C1 segment of cervical spinal cord (tissue), 14 donors: ENCODE results near the gene PCDH9.

Experiments used
- DNase-seq, 14 donors: peaks; one replicate each; lab custom pipeline; 2025; lab: John Stamatoyannopoulos, UW

PCDH9 gene, protein sequence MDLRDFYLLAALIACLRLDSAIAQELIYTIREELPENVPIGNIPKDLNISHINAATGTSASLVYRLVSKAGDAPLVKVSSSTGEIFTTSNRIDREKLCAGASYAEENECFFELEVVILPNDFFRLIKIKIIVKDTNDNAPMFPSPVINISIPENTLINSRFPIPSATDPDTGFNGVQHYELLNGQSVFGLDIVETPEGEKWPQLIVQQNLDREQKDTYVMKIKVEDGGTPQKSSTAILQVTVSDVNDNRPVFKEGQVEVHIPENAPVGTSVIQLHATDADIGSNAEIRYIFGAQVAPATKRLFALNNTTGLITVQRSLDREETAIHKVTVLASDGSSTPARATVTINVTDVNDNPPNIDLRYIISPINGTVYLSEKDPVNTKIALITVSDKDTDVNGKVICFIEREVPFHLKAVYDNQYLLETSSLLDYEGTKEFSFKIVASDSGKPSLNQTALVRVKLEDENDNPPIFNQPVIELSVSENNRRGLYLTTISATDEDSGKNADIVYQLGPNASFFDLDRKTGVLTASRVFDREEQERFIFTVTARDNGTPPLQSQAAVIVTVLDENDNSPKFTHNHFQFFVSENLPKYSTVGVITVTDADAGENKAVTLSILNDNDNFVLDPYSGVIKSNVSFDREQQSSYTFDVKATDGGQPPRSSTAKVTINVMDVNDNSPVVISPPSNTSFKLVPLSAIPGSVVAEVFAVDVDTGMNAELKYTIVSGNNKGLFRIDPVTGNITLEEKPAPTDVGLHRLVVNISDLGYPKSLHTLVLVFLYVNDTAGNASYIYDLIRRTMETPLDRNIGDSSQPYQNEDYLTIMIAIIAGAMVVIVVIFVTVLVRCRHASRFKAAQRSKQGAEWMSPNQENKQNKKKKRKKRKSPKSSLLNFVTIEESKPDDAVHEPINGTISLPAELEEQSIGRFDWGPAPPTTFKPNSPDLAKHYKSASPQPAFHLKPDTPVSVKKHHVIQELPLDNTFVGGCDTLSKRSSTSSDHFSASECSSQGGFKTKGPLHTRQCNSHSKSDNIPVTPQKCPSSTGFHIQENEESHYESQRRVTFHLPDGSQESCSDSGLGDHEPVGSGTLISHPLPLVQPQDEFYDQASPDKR (N-terminal part only)

DNA sequence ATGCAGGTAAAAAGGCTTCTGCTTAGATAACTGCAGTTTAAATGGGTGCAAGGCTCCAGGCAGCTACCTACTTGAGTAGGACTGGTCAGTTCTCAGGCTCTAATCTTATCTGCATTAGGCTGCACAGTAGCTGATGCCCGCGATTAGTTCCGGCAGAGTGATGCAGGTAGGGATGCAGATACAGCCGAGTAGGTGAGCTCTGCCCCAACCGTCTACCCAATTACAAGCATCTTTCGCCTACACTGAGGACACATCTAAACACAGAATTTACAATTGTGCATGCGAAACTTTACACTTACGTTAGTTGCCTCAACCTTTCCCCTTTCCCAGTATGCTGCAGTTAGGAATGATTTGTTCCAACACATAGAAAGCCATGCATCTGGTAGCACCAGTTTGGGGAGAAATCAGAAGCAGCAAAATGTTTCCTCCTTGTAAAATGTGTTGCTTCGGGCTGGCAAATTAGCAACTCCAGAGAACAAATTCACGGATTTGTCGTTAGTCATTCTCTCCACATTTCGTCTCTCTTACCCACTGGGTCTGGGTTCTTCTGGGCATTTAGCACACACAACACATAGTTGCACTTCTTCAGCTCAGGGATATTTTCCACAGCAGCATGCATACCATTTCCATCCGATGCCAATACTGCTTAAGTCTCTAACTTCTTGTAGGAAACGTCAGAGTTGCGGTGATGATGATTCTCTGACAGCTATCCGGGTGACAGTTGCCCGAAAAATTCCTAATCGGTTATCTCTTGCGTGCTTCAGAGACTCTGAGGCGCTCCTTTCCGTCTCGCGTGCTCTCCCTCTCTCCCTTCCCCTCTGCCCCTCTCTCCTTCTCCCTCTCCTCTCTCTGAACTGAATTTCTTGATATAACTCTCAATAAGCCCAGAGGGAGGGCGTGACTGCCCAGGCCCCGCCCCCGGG lies at the start of gene PCDH9:
TSS of gene PCDH9 (minus strand) at position 856 of the 923 bp plus-strand sequence. CDS start 1,896 bp downstream, outside the sequence.
- DNase-seq = peak in 3 of 14 donors; percentile 37 to 71 (median 64)

DNA sequence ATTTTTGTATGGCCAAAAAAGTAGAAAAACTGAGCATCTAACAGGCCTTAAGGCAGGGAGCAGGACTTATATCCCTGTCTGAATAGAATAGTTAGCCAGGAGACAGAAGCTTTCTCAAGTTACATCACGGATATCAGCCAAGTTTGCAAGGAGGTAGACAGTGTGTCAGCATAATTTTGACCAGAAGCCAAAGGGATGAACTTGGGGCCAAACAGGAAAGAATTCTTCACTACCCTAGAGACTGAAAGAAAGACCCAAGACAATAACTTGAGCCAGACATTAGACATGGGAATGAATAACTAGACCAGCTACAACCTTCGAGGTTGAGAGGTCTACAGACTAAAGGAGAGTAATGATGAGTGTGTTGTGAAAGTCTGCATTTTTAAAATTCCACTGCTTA lies 48.1 kb upstream of the PCDH9 start:
- no peak for DNase-seq

DNA sequence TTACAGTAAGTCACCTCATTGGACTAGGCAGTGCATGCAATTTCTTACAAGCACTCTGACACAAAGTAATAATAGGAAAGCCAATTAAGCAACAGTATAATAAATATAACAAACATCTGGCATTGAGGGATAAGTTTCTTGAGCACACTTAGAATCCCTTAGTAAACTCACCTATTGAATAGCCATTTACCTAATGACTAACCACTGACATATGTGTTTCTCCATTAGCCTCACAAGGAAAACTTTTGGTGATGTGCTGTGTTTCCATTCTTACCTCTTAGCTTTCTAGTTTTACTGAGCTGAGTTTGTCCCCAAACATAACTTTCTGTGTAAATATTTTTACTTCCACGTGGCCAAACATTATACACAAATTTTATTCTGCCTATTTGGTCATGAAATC lies 47.4 kb upstream of the PCDH9 start:
- no peak for DNase-seq

DNA sequence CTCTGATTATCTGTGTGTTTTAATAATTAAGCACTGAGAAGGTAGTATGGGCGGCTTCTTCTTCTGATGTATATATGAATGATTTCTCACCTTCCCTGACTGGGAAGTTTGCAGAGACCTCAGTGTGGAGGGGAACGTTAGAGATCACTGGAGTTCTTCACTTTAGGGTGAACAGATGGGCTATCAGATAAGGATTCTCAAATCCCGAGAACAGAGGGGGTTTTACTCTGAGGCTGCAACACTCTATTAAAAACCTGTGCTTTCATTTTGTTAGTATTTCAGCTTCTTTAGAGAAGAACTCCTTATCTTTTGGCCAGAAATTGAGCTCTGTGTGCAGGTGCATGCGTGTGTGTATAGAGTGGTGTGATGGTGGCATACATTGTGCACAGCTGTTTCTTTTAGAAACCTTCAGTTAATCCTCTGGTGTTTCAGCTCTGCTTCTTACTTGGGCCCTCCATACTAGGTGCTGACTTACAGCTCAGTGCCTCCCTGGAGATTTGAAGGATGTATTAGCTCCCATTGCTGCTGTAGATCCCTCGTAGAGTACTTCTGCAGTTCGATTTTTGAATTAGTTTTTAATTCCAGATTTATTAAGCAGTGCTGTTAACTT lies 45.3 kb upstream of the PCDH9 start:
- no peak for DNase-seq

DNA sequence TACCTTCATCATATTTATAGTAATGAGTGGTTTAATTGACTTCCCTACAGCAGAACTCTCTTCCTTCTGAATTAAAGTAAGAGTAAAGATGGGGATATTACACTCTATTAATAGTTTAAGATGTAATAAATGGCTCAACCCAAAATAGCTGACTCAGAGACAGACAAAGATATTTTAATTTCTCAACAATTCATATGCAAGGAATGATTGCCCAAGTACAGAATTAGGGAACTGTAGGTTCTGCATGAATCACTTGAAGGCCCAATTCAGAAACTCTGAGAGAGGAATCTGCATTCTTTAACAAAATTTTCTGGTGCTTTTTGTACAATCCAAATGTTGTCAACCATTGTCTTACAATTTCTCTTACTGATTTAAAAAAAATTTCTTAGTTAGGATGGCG lies 42.9 kb upstream of the PCDH9 start:
- DNase-seq = no peak

DNA sequence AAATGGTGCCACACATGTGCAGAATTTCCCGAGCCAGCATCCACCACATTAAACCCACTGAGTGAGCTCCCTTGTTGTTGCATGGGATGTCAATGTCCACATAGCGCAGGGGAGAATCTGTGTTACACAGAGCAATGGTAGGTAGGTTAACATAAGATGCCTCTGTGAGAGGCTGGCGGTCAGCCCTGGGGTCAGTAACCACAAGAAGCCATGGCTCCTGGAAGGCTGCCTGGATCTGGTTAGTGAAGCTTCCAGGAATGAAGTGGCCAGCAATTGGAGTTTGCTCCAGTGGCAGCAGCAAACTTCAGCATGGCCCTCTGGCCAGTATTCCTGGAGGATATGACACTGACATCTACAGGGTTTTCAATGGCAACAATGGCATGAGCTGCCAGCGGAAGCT lies 37.0 kb upstream of the PCDH9 start:
- DNase-seq = no peak

DNA sequence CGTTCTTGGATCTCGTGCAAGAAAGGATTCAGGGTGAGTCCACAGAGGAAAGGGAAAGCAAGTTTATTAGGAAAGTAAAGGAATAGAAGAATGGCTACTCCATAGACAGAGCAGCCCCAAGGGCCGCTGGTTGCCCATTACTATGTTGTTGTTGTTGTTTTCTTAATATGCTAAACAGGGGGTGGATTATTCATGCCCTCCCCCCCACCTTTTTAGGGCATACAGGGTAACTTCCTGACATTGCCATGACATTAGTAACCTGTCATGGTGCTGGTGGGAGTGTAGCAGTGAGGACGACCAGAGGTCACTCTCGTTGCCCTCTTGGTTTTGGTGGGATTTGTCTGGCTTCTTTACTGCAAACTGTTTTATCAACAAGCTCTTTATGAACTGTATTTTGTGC lies 29.1 kb upstream of the PCDH9 start:
- no peak for DNase-seq

DNA sequence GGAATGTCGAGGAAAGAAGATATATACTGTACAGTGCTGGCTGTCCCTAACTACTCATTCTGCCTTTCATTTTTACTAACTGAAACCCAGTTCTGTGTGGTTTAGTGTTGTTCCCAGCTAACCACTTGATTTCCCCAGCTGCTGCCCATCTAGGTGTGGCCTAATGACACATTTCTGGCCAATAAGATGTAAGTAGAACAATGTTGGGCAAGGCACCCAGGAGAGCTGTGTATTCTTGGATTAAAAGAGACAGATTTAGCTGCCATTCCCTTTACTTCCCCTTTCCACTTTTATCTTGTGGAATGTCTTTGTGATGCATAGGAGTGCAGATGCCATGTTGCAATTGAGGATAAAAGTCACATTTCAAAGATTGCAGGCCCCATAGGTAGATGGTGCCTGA lies 28.3 kb upstream of the PCDH9 start:
- no peak for DNase-seq

DNA sequence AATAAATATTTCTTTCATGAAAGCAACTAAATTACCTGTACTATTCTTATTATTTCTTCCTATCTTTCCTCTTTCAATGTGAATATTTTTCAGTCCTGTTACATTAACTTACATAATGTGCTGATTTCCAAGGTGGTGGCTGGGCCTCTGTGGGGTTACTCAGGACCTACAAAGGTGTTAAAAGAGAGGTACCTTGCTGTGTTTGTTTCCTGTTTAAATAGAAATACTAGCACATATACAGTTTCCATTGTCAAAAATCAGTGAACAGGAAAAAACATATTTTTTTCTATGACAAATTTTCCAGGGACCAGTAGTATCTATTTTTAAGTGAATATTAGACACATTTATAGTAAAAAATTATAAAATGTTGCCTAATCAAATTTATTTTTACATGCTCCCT lies 8.7 kb upstream of the PCDH9 start:
- no peak for DNase-seq

DNA sequence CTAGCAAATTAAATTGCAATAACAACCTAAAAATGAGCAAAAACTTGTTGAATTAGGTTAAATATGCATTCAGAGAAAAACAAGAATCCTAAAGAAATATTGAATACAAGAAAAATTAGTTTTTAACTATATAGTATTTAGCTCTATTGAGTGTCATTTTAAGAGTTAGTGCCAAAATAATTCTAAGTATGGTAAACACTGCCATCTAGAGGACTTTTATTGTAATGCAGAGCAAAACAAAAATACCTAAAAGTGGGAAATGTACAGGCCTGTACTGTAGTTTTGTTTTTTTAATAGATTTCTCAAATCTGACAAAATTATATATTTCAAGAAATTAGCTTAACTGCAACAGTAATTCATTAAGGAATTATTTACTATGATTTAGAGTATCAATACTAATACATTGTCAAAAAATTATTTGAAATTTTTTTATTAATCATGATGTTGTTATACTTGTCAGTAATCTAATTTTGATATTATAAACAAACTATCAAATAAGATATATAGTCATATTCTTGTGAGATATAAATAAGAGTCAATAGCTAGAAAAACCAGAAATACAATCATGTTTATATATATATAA lies 8.2 kb upstream of the PCDH9 start:
- no peak for DNase-seq

DNA sequence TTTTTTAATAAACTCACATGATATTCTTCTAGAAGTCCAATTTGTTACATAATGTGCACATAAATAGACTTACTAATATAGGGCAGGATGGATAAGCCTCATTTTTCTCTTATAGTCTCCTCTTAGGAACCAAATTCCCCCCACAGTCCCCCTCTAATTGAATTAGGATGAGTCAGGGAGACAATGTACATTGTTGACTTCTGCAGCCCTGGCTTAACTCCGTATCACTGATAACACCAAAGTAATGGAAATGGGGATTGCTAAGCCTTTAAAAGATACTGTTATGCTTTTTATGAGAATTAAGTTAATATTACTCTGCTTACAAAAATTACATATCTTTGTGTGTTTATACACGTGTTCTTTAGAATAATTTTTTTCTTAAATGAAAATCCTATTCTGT lies 5.1 kb upstream of the PCDH9 start:
- DNase-seq = no peak

DNA sequence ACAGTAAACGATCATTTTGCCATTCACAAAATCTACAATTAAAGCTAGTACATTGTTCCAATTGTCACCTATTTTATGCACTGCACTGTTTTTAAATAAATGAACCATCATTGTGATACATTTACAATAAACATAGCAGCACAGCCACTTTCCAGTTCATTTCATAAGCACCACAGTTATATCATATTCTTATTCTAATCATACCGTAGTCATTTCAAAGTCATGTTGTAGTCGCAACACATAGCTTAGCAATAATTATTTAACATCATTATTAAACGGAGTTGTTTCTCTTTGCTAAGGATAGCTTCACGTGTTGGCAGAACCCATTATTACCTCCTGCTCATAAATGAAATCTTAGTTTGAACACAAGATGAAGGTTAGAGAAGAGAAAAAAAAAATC lies 2.2 kb upstream of the PCDH9 start:
- no peak for DNase-seq

DNA sequence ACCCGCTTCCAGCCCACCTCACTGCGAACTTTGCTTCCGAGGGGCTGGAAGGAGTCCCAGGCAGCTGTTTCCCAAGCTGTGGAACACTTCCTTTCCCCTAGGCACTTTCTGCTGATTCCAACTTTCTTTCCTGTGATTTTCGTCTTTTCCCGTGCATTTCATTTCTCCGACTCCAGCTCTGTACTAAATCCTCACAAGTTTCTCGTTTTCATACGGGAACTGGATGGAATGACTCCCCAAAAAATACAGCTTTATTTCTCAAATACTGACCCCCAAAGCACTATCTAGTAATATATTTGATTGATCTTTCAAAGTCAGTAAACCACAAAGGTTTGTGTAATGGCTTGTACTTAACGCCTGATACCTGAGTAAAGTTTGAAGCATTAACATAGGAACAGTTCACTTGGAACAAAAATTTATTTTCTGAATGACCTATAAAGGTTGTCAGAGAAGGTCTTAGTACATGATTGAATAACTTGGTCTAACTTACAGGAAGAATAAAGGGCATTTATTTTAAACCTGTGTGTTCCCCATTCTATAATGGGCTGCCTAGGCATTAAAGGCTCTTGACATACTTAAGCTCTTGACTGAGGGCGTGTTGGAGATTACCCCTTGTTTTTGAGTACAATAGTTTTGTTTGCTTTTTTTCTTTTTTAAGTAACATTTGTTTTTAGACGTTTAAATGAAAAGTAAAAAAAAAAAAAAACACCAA lies 1.3 kb upstream of the PCDH9 start:
- no peak for DNase-seq

DNA sequence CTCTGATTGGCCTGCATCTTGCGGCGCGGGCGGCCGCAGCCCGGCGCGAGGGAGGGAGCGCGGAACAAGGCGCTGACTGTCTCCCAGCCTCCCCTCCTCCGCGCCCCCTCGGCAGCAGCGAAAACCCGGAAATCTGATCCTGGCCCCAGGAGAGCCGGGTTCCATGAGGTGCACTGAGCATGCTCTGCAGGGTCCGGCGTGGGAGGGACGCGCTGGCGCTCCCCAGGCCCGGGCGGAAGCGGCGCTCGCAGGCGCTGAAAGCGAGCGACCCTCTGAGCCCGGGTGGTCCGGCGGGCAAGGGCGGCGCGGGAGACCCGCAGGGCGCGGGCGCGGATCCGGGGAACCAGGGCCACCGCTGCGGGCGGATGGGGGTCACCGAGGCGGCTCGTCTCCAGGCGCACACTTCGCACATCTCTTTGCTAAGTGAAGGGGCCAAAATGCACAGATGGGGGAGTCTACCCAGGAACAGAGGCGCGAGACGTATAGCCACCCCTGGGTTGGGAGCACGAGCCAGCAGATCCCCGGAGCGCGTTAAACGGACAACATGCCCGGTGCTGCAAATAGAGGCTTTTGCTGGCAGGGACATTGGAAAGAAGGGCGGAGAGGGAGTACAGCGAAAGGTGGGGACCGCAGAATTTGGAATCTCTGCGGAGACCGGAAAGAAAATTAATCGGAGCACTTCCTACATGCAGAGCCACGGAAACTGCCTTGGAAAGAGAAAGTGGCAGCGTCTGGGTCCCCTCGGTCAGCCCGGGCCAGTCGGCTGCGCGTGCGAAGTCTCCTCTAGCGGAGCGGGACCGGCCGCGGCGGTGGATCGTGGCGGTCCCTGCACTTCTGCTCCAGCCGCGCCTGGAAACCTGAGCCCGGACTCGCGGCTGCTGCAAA lies 510 bp upstream of the PCDH9 start:
- DNase-seq = peak; percentile 75 to 99 (median 97)

DNA sequence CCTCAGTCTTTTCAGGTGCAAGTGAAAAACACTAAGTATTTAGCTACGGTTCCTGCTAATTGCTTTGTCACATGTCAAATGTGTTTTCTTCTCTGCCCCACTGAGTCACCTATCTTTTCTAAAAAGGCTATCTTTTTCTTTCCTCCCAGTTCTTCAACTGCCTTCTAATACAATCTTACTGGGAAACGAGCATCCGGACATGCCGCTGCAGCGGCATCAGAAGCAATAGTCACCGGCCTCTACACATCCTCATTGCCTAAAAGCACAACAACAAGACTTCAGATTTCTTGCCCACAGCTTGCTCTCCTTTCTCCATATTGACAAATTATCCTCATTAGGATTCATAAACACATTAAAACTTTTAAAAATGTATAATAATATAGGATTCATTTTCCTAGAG lies 1.2 kb downstream of the PCDH9 start:
- peak in 2 of 14 donors; percentile 3 to 64 for DNase-seq

DNA sequence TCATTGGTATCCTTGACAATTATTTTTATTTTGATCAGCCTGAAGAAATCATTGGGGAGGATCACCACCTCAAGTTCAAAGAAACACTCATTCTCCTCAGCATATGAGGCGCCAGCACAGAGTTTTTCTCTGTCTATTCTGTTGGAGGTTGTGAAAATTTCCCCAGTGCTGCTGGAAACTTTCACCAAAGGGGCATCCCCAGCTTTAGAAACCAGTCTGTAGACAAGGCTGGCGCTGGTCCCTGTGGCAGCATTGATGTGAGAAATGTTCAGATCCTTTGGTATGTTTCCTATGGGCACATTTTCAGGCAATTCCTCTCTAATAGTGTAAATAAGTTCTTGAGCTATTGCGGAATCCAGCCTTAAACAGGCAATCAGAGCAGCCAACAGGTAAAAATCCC lies 2.1 kb downstream of the PCDH9 start:
- DNase-seq = peak in 2 of 14 donors; percentile 15 to 49

DNA sequence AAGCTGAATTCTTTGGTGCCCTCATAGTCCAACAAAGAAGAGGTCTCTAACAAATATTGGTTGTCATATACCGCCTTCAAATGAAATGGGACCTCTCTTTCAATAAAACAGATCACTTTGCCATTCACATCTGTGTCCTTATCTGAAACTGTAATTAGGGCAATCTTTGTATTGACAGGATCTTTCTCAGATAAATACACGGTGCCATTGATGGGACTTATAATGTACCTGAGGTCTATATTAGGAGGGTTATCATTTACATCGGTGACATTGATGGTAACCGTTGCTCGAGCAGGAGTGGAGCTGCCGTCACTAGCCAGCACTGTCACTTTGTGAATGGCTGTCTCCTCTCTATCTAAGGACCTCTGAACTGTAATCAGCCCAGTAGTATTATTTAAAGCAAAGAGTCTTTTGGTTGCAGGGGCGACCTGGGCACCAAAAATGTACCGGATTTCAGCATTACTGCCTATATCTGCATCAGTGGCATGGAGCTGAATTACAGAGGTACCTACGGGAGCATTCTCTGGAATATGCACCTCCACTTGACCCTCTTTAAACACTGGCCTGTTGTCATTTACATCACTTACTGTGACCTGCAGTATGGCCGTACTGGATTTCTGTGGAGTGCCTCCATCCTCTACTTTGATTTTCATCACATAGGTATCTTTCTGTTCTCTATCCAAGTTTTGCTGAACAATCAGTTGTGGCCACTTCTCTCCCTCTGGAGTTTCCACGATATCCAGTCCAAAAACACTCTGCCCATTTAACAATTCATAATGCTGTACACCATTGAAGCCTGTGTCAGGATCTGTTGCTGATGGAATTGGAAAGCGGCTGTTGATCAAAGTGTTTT lies 2.8 kb downstream of the PCDH9 start:
- DNase-seq = peak in 4 of 14 donors; percentile 12 to 49 (median 16)

DNA sequence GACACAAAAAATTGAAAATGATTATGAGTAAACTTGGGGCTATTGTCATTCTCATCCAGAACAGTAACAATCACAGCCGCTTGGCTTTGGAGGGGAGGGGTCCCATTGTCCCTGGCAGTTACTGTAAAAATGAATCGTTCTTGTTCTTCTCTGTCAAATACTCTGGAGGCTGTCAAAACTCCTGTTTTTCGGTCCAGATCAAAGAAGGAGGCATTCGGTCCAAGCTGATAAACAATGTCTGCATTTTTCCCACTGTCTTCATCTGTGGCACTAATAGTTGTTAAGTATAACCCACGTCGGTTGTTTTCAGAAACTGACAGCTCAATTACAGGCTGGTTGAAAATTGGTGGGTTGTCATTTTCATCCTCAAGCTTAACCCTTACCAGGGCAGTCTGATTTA lies 3.4 kb downstream of the PCDH9 start:
- DNase-seq = no peak
